B cell (primary cell): ENCODE measurements around the gene NTNG1.

Source experiments
- CTCF ChIP-seq: fragments of 200-600 bp; IDR thresholded peaks from one replicate; pipeline ENCODE4 v1.8.0; 2022; ENCODE audit warnings: antibody characterized with exemption, mild to moderate bottlenecking
- EZH2 ChIP-seq: IDR thresholded peaks from 2 replicates; pipeline ENCODE4 v1.6.1; 2012; ENCODE audit warnings: borderline replicate concordance, low read depth, mild to moderate bottlenecking, moderate library complexity, low read length; ENCODE audit not compliant: insufficient read depth, poor library complexity, severe bottlenecking

GRCh38 chr1:107294686-107295085, 153.8 kb downstream of the NTNG1 start:
- no peak for TF ChIP-seq CTCF
- TF ChIP-seq EZH2 = no peak
